ENCODE results near the gene DVL3. TPM values are rescaled to one million over a fixed set of nuclear protein-coding genes. Genes with fewer than 3 reads are reported as not detected.

DVL3 gene
- polyA plus RNA-seq, 1 donor from 2014 or later, result 78.9 TPM

DNA sequence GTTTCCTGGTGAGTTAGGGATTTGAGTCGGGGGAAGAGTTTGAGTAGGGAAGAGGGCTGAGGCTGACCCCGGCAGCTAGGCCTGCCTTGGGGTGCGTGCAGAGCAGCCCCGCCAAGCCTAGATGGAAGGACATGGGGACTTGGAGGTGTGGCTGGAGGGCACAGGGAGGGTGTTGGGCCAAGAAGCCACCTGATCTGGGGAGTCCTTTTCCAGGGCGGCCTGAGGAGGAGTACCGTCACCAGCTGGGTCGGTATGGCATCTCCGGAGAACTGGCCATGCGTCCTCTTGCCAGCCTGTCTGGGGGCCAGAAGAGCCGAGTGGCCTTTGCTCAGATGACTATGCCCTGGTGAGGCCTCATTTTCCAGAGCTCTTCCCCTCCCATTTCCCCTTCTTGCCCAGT lies 37.7 kb downstream of the DVL3 start:
- Histone ChIP-seq H4K20me1 (ENCODE audit: insufficient read depth) (no peaks in the 10 kb centered on the region), H2AFZ (ENCODE audit: low read depth, low read length) (no peak overlapping the region), H3K27me3 (ENCODE audit: insufficient read depth, low read depth, low read length) (no peaks in the 10 kb centered on the region), H3K27ac (ENCODE audit: low read length) (no peak overlapping the region), H3K4me3 (ENCODE audit: low read length) (no peak overlapping the region), H3K79me2 (replicated peaks; ENCODE audit: insufficient read depth, low read length) (peaks cover 5% of the 10 kb centered on the region), H3K9me3 (ENCODE audit: low read length) (no peaks in the 10 kb centered on the region), H3F3A (ENCODE audit: insufficient read depth, low read length, poor library complexity, severe bottlenecking) (no peaks in the 10 kb centered on the region), H3K36me3 (ENCODE audit: insufficient read depth, low read length) (no peaks in the 10 kb centered on the region), H3K9me2 (ENCODE audit: insufficient read depth, low read length) (no peaks in the 10 kb centered on the region), H3K9ac (ENCODE audit: low read length) (no peak overlapping the region), H3K4me2 (ENCODE audit: low read length) (no peak overlapping the region)
- no peak for TF ChIP-seq EP300 (conservative IDR thresholded peaks at IDR 0.05; ENCODE audit: poor library complexity, severe bottlenecking)
- TF ChIP-seq MXI1 (conservative IDR thresholded peaks at IDR 0.05; ENCODE audit: poor library complexity, severe bottlenecking), result no peak
- TF ChIP-seq POLR2AphosphoS5 (IDR thresholded peaks at IDR 0.05), result no peak
- no peak for TF ChIP-seq SMC3 (conservative IDR thresholded peaks at IDR 0.05; ENCODE audit: poor library complexity)
- TF ChIP-seq RAD21 (conservative IDR thresholded peaks at IDR 0.05), result no peak
- TF ChIP-seq TAF1 (IDR thresholded peaks at IDR 0.05; ENCODE audit: low read depth), result no peak

DNA sequence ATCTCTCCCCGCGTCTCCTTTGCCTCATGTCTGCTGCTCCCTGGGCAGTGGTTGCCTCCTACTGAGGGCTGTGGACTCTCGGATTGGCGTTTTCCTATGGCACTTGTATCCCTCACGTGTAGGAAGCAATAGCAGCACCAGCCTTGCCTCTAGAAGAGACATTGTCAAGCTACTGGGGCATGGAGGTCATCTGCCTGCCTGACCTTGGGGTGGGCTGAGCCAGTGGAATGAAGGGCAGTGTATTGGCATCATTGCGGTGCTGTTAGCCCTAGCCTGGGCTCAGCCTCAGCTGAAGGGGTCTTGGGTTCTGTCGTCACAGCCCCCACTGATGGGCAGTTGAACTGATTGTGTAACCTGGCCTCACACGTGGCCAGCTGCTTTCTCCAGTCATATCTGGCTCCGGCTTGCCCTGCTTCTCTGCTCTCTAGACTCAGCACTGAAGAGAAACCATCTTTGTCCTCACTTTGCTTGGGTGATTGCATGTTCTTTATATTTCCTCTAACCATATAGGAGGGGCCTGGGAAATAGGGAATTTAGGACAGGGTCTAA lies 38.9 kb downstream of the DVL3 start:
- Histone ChIP-seq H3K36me3 (ENCODE audit: insufficient read depth, low read length) (no peaks in the 10 kb centered on the region), H2AFZ (ENCODE audit: low read depth, low read length) (no peak overlapping the region), H3K79me2 (replicated peaks; ENCODE audit: insufficient read depth, low read length) (no peaks in the 10 kb centered on the region), H3K27ac (ENCODE audit: low read length) (no peak overlapping the region), H4K20me1 (ENCODE audit: insufficient read depth) (no peaks in the 10 kb centered on the region), H3K27me3 (ENCODE audit: insufficient read depth, low read depth, low read length) (no peaks in the 10 kb centered on the region), H3K9ac (ENCODE audit: low read length) (no peak overlapping the region), H3K9me3 (ENCODE audit: low read length) (no peaks in the 10 kb centered on the region), H3K4me3 (ENCODE audit: low read length) (no peak overlapping the region), H3K4me2 (ENCODE audit: low read length) (no peak overlapping the region), H3F3A (ENCODE audit: insufficient read depth, low read length, poor library complexity, severe bottlenecking) (no peaks in the 10 kb centered on the region), H3K9me2 (ENCODE audit: insufficient read depth, low read length) (no peaks in the 10 kb centered on the region)
- TF ChIP-seq, protein P1, sequence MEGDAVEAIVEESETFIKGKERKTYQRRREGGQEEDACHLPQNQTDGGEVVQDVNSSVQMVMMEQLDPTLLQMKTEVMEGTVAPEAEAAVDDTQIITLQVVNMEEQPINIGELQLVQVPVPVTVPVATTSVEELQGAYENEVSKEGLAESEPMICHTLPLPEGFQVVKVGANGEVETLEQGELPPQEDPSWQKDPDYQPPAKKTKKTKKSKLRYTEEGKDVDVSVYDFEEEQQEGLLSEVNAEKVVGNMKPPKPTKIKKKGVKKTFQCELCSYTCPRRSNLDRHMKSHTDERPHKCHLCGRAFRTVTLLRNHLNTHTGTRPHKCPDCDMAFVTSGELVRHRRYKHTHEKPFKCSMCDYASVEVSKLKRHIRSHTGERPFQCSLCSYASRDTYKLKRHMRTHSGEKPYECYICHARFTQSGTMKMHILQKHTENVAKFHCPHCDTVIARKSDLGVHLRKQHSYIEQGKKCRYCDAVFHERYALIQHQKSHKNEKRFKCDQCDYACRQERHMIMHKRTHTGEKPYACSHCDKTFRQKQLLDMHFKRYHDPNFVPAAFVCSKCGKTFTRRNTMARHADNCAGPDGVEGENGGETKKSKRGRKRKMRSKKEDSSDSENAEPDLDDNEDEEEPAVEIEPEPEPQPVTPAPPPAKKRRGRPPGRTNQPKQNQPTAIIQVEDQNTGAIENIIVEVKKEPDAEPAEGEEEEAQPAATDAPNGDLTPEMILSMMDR (IDR thresholded peaks at IDR 0.05; ENCODE audit: poor library complexity, severe bottlenecking), result no peak
- TF ChIP-seq MXI1 (conservative IDR thresholded peaks at IDR 0.05; ENCODE audit: poor library complexity, severe bottlenecking) (no peak), EP300 (conservative IDR thresholded peaks at IDR 0.05; ENCODE audit: poor library complexity, severe bottlenecking) (no peak)

DNA sequence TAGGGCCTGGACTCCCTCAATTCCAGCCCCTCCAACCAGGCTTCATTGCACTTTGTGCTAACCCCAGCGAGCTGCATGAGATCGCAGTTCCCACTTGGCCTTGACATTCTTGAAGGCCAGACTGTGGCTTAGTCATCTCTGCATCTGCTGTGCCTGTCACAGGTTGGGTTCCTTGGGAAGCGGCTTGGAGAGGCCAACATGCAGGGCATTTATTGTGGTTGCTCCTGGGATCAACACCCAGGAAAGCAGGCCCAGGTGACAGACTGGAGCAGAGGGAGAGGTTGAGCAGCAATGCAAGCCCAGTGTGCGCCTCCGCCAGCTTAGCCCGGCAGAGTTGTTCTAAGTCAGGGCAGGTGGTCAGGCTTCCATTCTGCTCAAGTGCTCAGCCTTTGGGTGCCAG lies 41.4 kb downstream of the DVL3 start:
- Histone ChIP-seq H3F3A (ENCODE audit: insufficient read depth, low read length, poor library complexity, severe bottlenecking) (no peaks in the 10 kb centered on the region), H3K36me3 (ENCODE audit: insufficient read depth, low read length) (no peaks in the 10 kb centered on the region), H3K9me2 (ENCODE audit: insufficient read depth, low read length) (no peaks in the 10 kb centered on the region), H3K4me2 (ENCODE audit: low read length) (no peak overlapping the region), H3K9me3 (ENCODE audit: low read length) (no peaks in the 10 kb centered on the region), H2AFZ (ENCODE audit: low read depth, low read length) (no peak overlapping the region), H3K79me2 (replicated peaks; ENCODE audit: insufficient read depth, low read length) (no peaks in the 10 kb centered on the region), H3K9ac (ENCODE audit: low read length) (no peak overlapping the region), H3K27me3 (ENCODE audit: insufficient read depth, low read depth, low read length) (no peaks in the 10 kb centered on the region), H4K20me1 (ENCODE audit: insufficient read depth) (no peaks in the 10 kb centered on the region), H3K27ac (ENCODE audit: low read length) (no peak overlapping the region), H3K4me3 (ENCODE audit: low read length) (no peak overlapping the region)
- TF ChIP-seq EZH2 (IDR thresholded peaks at IDR 0.05; ENCODE audit: borderline replicate concordance, insufficient read depth, low read length, poor library complexity, severe bottlenecking), result no peak
- no peak for TF ChIP-seq SMC3 (conservative IDR thresholded peaks at IDR 0.05; ENCODE audit: poor library complexity)
- TF ChIP-seq, protein P2, sequence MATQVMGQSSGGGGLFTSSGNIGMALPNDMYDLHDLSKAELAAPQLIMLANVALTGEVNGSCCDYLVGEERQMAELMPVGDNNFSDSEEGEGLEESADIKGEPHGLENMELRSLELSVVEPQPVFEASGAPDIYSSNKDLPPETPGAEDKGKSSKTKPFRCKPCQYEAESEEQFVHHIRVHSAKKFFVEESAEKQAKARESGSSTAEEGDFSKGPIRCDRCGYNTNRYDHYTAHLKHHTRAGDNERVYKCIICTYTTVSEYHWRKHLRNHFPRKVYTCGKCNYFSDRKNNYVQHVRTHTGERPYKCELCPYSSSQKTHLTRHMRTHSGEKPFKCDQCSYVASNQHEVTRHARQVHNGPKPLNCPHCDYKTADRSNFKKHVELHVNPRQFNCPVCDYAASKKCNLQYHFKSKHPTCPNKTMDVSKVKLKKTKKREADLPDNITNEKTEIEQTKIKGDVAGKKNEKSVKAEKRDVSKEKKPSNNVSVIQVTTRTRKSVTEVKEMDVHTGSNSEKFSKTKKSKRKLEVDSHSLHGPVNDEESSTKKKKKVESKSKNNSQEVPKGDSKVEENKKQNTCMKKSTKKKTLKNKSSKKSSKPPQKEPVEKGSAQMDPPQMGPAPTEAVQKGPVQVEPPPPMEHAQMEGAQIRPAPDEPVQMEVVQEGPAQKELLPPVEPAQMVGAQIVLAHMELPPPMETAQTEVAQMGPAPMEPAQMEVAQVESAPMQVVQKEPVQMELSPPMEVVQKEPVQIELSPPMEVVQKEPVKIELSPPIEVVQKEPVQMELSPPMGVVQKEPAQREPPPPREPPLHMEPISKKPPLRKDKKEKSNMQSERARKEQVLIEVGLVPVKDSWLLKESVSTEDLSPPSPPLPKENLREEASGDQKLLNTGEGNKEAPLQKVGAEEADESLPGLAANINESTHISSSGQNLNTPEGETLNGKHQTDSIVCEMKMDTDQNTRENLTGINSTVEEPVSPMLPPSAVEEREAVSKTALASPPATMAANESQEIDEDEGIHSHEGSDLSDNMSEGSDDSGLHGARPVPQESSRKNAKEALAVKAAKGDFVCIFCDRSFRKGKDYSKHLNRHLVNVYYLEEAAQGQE (IDR thresholded peaks at IDR 0.05; ENCODE audit: borderline replicate concordance), result no peak
- no peak for TF ChIP-seq TAF1 (IDR thresholded peaks at IDR 0.05; ENCODE audit: low read depth)
- TF ChIP-seq POLR2AphosphoS5 (IDR thresholded peaks at IDR 0.05), result no peak
- TF ChIP-seq MXI1 (conservative IDR thresholded peaks at IDR 0.05; ENCODE audit: poor library complexity, severe bottlenecking), result no peak
- TF ChIP-seq, protein P1 (IDR thresholded peaks at IDR 0.05; ENCODE audit: poor library complexity, severe bottlenecking), result no peak
- TF ChIP-seq RAD21 (conservative IDR thresholded peaks at IDR 0.05), result no peak
- TF ChIP-seq EP300 (conservative IDR thresholded peaks at IDR 0.05; ENCODE audit: poor library complexity, severe bottlenecking), result no peak

Measured in neural cell (in vitro differentiated cells).